GM21390 (cell line): ENCODE results near the gene TYK2.
"Not testable (repeated sequence)": the region's sequence is repeated elsewhere in the genome, so short reads cannot be mapped to it uniquely, and the experiment has no call there.

Experiments
- ATAC-seq: cut with Tn5 transposase; IDR thresholded peaks from one replicate; pipeline ENCODE4 v1.9.1; 2021; ENCODE audit not compliant: unreplicated experiment

TYK2 gene

GRCh38 chr19:10408511-10409283, 28.3 kb upstream of the TYK2 start:
- no peak for ATAC-seq

GRCh38 chr19:10407096-10407495, 26.7 kb upstream of the TYK2 start:
- no peak for ATAC-seq

- no peak for ATAC-seq
Measured at GRCh38 chr19:10406191-10406590, 25.8 kb upstream of the TYK2 start.

GRCh38 chr19:10404888-10405820, 24.8 kb upstream of the TYK2 start:
- no peak for ATAC-seq

- ATAC-seq, result peak; percentile 65
Measured at GRCh38 chr19:10403137-10404021, 23.0 kb upstream of the TYK2 start, which contains the start of gene CDC37. Gene CDC37 (minus strand): TSS chr19:10403542. CDS start chr19:10403479, 63 bp downstream.

- no peak for ATAC-seq
Measured at GRCh38 chr19:10402441-10403038, 22.2 kb upstream of the TYK2 start.

- ATAC-seq, result no peak
Measured at GRCh38 chr19:10399878-10400277, 19.5 kb upstream of the TYK2 start.

GRCh38 chr19:10399340-10399739, 19.0 kb upstream of the TYK2 start:
- not testable (repeated sequence) for ATAC-seq

GRCh38 chr19:10398819-10399218, 18.4 kb upstream of the TYK2 start:
- ATAC-seq, result no peak

- no peak for ATAC-seq
Measured at GRCh38 chr19:10395917-10396316, 15.5 kb upstream of the TYK2 start.

- ATAC-seq, result no peak
Measured at GRCh38 chr19:10395436-10395835, 15.1 kb upstream of the TYK2 start.

- ATAC-seq, result no peak
Measured at GRCh38 chr19:10395003-10395402, 14.6 kb upstream of the TYK2 start.

GRCh38 chr19:10393137-10393536, 12.8 kb upstream of the TYK2 start:
- no peak for ATAC-seq

GRCh38 chr19:10392120-10392519, 11.7 kb upstream of the TYK2 start:
- no peak for ATAC-seq

GRCh38 chr19:10390652-10391286, 10.4 kb upstream of the TYK2 start:
- no peak for ATAC-seq

GRCh38 chr19:10389863-10390262, 9.5 kb upstream of the TYK2 start:
- ATAC-seq, result no peak

GRCh38 chr19:10388957-10389356, 8.6 kb upstream of the TYK2 start:
- no peak for ATAC-seq

- no peak for ATAC-seq
Measured at GRCh38 chr19:10384580-10384979, 4.2 kb upstream of the TYK2 start.

GRCh38 chr19:10383223-10383499, 2.8 kb upstream of the TYK2 start:
- ATAC-seq, result not testable (repeated sequence)

GRCh38 chr19:10379880-10380312, 476 bp downstream of the TYK2 start:
- no peak for ATAC-seq
